Inflammatory macrophage treated with lipopolysaccharide for 4 hours (primary cell): ENCODE data around the gene GAS6.
A peak's percentile ranks its signal among the peaks of the same experiment; 100 is the strongest.

Source experiments
- DNase-seq: peaks from one replicate; pipeline ENCODE4 v3.0.0-alpha.2; 2020

GAS6 gene

DNA sequence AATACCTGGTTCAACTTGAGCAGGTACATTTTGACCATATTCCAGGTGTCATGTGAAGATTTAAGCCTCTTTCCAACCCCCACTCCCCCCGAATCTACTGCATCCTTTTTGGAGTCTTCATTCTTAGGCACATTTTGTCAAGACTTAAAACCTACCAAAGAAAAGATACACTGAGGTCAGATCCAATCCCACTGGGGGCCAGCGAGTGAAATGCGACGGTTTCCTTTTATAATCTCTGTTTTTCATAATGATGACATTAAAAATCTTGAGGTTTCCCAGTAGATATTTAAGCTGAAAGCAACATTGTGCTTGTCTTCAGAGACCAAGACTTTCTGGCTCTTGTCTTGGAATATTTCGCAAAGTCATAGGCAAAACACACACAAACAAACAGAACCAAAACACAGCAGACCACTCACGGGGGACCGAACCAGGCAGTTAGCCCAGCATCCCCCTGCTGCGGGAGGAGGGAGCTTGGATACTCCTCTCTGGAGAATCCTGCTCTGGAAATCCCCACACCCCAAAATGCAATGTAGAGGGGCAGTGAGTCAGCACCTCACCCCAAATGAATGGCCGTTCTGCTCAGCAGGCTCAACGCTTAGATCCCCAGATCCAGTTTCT, 506 bp upstream of the GAS6 start:
- no peak for DNase-seq

DNA sequence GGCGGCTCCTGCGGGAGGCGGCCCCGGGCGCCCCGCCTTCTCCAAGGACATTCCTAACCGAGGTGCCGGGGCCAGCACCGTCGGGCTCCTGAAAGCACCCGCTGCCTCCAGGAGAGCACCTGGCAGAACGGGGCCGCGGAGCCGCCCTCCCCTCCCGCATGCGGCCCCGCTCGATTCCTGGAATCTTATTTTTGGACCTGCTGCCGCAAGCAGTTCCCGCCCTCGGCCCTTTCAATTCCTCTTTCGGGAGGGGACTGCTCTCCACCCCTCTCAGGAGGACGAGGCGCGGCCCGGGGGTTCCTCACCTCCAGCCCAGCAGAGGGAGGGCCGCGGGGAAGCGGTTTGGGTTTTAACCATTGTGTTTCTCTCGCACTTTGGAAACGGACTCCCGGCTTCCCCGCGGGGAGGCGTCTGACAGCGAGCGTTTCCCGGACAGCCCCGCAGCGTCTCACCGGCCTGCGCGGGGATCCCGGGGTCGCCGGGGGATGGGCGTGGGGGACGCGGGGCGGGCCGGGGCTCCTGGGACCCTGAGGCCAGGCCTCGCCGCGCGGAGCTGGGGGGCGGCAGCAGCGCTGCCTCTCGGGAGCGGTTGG, 849 bp downstream of the GAS6 start:
- peak; percentile 50 for DNase-seq

DNA sequence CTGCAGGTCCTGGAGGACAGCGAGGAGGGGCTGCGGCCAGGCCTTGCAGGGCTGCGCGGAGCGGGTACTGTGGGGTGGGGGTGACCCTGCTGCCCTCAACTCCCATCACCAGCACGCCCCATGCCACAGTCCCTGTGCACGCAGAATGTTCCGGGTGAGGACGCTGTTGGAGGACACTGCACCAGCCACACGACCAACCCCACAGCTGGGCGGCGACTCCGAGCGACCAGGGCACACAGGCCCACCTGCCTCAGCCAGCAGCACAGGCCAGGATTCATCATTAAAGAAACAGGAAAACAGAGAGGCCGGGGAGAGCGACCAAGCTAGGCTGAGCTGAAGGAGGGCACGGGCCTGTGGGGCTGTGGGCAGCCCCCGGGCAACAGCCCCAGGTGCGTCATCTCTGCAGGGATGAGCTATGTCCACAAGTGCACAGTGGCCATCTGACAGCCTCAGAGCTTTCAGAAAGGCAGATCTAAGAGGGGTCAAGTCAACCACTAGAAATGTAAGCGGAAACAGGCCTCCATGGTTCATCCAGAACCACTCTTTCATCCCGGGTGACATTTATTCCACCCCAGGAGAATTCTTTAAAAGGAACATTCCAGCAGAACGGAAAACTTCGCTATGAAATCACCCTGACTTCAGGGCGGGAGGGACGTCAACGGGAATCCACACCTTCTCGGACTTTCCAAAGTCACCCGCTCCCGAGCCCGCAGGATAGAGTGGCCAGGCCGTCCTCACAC, 1.5 kb downstream of the GAS6 start:
- DNase-seq, result no peak

DNA sequence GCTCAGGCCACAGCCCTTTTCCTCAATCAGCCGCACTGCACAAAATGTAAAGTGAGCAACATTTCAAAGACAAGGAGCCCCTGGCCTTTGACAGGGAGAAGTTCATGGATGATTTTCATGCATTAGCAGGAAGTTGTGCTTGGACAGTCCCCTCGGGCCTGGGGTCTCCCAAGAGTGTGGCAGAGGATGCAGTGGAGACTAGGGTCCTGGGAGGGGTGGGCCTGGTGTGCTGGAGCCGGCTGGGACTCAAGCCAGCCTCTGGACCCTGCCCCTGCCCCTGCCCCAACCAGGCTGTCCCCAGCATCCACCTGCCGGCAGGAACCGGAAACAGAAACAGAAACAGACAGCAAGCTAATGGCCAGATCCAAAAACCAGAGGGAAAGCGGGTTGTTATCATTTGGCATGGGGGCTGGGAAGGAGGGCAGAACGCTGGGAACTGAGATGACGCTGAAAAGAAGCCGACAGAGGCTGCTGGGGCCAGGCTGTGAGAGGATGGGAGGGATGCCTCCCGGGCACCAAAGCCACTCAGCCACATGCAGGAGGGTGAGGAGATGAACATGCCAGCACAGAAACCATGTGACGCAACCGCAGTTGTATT, 2.3 kb downstream of the GAS6 start:
- no peak for DNase-seq

DNA sequence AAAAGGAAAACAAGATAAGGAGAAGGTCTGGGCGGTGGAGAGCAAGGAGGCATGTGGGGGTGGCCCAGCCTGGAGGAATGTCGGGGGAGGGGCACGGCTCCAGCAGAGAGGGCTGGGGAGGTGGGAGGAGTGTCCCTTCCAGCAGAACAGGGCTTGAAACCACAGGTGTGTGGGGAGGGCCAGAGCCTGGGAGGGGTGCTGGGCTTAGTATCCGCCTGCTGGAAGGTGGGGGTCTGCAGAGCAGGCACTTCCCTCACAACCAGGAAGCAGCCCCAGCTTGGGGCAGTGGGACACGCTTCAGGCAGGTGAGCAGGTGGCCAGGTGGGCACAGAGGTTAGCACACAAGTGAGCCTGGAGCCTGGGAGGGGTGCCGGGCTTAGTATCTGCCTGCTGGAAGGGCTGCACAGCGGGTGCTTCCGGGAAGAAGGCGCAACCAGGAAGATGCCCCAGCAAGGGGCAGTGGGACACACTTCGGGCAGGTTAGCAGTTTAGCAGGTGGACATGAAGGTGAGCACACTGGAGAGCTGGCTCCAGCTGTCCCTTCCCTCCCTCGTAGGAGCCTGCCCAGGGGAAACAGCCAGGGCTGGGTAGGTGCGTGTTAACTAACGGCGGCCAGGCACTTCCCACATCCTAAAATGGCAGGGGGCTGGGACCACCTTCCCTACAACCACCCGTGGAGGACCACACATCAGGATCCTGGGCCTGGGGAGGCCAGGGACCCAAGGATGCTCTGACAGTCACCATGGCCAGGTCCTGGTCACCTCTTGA, 3.0 kb downstream of the GAS6 start:
- no peak for DNase-seq

DNA sequence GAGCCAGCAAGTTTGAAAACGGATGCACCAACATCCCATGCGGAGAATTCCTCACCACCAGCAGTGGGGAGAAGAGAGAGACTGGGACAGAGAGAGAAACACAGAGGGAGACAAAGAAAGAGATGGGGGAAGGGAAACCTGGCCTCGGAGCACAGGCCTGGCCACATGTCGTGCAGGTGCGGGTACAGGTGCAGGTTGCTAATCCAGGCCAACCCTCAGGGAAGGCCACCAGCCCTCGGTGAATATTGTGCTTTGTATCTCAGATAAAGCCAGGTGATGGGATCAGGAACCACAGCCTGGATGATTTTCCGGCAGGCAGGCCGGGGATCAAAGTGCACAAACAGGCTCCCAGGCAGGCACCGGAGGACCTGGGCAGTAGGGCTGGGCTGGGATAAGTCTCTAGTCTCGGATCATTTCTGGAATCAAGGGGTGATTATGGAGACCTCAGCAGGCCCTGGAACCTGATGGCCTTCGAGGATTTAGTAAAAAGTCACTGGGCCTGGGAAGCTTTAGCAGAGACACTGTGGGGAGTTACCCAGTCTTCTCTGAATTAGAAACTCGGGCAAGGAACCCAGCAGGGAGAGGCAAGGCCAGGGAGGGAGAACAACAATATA, 3.7 kb downstream of the GAS6 start:
- DNase-seq, result no peak

DNA sequence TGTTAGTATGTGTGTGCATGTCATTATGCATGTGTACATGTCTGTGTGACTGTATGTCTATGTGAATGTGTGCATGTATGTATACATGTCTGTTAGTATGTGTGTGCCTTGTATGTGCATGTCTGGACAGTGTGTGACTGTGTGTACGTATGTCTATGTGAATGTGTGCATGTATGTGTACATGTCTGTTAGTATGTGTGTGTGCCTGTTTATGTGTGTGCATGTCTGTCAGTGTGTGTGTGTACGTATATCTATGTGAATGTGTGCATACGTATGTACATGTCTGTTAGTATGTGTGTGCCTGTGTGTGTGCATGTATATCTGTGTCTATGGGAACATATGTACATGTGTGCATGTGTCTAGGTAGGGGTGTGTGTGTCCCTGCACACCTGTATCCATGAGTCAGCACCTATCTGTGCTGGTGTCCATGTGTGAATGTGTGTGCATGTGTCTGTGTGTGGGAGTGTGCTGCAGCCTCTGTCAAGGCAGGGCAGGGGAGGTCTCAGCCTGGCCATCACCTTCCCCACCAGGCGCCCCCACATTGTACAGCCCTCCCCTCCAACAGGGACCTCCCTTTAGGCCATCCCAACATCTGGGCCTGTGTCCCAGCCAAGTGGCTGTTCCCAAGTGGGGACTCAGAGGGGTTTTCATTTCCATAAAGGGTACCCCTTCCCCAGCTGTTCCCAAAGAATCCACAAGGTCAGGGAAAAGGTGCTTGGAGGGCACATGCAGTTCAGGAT, 4.4 kb downstream of the GAS6 start:
- no peak for DNase-seq

DNA sequence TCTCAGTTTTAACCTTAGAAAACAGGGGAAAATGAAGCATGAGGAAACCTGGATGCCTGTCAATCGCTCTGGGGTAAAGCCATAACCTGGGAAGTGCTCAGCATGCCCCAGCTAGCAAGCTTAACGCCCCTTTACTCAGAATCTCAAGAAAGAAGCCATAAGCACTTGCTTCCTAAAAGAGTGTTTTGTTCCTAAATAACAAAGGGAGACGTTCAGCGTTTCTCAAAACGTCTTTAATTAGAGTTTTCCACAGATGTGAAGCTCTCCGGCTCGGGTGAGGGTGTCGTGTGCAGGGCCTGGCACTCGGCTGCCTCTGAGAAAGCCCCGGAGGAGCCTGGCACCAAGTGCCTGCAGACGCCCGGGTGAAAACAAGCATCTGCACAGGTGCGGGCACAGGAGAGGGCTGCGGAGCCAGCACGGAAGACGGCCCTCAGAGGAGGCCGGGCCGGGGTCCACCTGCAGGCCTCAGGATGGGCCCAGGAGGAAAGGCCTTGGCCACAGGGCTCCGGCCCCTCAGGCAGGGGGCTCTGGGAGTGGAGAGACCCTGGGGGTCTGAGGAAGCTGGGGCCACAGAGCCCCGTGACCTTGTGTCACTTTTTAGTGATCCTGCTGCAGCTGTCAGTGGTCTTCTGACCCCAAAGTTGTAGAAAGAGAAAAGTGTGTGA, 6.2 kb downstream of the GAS6 start:
- DNase-seq, result no peak

DNA sequence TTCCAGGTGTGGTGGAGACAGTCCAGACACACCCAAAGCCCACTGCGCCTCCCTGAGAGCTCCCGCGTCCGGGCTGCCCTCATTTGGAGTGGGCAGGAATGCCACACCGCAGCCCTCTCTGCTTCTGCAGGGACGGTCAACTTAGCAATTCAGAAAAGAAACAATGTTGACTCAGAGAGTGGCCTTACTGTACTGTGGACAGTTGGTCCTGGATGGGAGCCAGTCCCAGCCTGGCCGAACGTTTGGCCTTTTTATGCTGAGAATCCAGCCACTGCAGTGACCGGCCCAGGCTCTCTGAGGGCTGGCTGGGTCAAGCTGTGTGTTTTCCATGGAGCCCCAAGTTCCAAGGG, 7.2 kb downstream of the GAS6 start:
- no peak for DNase-seq

DNA sequence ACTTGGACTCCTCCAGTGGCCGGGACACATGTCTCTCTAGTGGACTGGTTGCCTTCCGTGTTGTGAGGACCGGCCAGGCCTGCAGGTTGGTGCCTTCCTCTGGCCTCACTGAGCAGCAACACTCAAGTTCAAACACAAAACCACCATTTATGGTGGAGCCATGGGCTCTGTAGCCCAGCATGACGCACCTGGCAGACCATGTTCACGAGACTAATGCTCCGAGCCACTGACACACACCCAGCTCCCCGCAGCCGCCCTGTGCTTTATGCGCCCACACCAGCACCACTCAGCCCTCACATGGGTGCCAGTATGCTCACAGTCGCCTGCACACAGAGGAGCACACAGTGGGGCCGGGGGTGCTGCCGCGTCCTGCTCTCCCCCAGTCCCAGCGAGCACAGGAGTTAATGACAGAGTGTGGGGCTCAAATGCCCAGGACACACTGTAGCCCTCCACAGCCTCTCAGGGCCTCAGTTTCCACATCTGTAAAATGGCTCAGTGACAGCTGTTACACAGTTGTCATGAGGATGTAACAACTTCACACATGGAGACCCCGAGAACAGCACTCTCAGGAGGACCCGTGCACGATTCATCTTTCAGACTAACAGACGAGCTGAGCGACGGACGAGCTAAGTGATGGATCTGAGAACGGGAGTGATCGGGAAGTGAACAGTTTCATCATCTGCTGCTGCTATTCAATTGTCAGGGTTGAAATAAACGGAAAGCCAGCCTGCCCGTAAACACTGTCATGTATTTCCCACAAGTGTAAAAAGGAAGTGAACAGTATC, 7.8 kb downstream of the GAS6 start:
- no peak for DNase-seq

DNA sequence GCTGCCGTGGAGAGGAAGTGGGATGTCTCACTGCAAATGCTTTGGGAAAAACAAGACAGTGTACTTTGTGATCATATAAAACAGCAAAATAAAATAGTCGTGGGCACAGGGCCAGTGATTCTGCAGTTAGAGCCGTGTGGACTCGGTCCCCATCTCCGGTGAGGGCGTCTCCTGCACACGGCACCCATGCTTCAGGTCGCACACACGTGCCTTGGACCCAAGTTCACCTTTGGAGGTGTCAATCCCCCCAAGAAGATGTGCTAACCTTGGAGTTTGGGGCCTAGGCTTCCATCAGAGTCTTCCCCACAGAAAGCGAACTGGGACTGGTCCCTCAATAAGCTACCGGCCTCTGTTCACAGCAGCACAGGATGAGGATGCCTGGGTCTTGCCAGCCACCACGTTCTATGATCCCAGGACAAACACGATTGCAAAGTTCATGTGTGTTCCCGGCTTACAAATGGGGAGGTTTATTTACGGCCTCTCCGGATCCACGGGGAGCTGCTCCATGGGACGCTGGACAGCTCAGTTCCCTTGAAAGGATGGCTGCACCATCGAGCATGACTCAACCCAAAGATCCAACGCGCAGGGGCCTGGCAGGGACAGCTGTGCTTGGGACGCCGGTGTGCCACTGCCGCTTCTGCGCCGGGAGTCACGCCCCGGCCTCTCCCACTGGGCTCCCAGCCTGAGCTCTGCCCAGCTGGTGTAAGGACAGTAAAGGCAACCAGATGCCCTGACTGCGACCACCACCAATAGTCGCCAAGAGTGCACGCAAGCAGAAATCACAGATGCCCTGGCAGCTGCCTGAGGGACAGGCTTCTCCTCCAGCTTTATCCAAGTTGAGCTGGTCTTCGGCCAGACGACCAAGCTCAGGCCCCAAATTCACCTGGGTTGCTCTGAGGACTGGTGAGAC, 8.6 kb downstream of the GAS6 start:
- DNase-seq, result no peak

DNA sequence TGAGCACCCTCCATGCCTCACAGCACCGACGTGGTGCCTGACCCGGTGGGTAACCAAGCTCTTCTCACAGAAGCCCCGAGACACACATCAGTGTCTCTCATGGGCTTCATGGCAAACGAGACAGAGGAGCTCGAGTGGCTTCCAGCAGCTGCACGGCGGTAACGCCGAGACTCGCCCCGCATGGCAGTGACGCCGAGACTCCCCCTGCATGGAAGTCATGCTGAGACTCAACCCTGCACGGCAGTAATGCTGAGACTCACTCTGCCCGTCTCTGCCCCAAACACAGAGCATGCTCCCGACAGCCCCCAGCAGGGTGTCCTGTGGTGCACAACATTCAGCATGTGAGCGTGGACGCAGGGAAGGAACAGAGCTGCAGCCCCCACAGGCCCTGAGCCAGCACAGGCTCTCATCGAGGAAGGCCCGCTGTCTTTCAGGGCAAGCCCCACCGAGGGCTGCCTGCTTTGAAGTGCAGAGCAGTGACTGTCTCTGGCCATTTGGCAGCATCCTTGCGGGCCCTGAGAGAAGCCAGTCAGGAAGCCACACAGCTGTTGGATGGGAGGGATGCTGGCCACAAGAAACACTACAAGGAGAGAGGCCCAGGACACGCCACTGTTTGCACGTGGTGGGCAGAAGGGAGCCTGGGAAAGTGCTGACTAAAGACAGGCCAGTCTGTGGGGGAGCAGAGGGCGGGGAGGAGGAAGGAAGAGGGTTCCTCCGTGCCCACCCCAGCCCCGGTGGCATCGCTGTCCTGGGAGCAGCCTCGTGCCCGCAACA, 9.5 kb downstream of the GAS6 start:
- peak; percentile 48 for DNase-seq

DNA sequence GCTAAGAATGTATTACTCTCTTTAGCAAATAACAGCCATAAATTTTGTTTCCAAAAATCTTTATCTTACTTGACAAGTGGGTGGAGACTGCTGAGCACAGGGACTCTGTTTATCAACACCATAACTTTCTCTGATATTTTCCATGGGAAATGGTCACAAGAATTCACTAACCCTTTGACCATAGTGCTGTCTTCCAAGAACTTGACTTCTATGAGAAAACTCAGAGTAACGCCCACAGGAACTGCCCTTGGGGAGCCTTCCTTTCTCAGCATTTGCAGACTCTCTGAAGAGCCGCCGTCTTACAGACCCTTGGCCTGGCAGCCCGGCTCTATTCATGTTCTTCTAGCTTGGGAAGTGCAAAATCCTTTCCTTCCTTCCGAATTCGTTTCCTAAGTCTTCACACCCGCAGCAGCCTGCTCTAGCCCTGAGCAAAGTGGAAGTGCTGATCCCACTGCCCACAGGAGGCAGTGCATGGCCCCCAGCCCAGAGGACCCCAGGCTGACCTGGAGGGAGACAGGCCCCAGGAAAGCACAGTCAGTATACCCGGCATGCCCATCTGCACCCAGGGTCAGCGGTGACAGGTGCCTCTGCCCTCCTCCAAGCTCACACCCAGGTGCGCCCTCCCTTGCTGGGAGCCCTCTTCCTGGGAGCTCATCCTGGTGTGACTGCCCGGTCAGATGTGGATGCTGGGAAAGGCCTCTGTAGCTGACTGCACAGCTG, 10.2 kb downstream of the GAS6 start:
- peak; percentile 6 for DNase-seq

DNA sequence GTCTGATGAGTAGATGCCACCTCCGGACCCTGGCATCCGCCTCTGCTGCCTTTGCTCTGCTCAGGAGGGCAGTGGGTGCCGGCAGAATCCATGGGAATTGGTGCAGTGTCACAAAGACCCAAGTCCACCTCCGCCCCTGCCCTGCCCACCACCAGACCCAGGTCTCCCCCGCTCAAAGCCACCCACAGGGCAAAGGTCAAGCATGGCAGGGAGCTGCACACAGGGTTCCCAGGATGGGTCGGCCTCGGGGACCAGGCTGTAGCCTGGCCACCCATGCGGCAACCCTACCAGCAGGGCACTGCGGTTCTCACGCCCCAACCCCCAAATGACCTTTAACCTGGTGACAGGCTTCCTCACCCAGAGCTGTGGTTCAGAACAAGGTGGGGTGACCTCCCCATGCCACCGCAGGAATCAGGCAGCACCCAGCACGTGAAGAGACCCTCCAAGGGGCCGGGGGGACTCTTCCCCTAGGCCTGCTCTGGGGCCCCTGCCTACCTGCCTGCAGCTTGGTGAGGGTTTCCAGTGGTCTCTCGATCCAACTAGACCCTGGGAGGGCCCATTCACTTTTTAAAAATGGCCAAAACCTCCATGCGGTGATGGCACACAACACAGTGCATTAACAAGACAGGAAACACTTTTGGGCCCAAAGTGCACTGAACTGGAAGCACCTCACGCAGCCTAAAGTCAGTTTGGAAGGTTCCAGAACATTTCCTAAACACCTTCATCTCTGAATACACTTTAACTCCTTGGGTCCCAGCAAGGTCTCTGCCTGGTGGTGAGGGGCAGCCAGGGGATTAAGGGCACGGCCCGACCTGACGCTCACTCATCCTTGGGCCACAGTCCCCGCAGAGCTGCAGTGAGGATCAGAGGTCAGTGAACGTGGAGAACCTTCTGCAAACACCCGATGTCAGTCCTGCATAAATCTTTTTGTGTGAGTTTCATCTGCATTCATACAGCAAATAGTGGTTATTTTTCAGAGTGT, 11.0 kb downstream of the GAS6 start:
- DNase-seq, result no peak

DNA sequence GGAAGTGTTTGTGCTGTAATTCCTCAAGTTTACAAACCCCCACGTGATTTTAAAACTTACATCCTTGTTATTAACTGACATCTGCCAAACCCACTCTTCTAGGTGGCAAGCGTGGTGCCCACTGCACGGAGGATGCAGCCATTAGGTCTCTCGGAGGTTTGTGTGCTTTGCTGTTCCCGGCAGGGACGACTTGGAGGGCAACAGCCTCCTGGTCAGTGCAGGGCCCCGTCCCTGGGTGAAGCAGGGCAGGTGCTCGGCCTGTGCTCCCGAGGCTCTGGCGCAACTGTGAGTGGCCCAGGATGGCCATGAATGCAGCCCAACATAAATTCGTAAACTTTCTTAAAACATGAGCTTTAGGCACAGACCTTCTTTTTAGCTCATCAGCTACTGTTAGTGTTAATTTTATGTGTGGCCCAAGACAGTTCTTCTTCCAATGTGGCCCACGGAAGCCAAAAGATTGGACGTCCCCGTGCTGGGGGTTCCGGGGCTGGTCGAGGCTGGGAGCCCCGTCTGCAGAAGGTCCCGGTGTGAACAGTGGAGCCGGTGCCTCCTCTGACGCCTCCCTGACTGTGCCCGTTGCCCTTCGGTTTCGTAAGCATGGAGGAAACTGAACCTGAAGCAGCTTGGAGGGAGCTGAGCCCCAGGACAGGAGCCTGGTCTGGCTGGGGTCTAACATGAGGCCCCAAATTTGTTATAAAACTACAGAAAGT, 11.9 kb downstream of the GAS6 start:
- DNase-seq, result no peak

DNA sequence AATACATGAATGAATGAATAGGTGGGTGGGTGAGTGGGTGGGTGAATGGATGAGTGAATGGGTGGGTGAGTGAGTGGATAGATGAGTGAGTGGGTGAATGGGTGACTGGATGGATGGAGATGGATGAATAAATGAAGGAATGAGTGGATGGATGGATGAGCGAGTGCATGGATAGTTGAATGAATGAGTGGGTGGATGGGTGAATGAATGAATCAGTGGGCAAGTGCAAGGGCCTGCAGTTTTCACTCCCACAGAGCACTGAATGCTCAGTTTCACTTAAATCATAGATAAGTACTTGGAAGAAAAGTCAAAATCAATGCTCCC, 12.4 kb downstream of the GAS6 start:
- DNase-seq, result no peak
